ENCODE measurements around the gene ISL1. TPM values are rescaled to one million over a fixed set of nuclear protein-coding genes. Genes with fewer than 3 reads are reported as not detected.

The ISL1 gene
- total and polyA plus RNA-seq, 2 of the 4 experiments (the other 2 are of a cell fraction): under 0.01 TPM; not detected in 1

GRCh38 chr5:51378061-51378409 lies 5.2 kb upstream of the ISL1 start:
- POLR2A ChIA-PET (ENCODE audit: unreplicated experiment): no interaction called here
- H4K20me1 ChIP-seq (ENCODE audit: insufficient read depth, low read length): no peaks in the 10 kb centered on the region
- H3K4me2 ChIP-seq (ENCODE audit: low read depth, low read length): no peak overlapping the region
- BruUV-seq (replicated peaks): no TSS peak
- no peaks in the 10 kb centered on the region for H3K9me1 ChIP-seq (ENCODE audit: insufficient read depth, low read length)
- H3K23ac ChIP-seq (ENCODE audit: low read depth, low read length): no peak overlapping the region
- no peak overlapping the region for H4K91ac ChIP-seq (ENCODE audit: insufficient read depth, low read depth, low read length)
- H3K79me1 ChIP-seq (ENCODE audit: low read depth in 1 of 2, low read length in 2 of 2): no peaks in the 10 kb centered on the region
- H3K9ac ChIP-seq (ENCODE audit: low read depth, low read length): no peak overlapping the region
- TF ChIP-seq USF2 (IDR thresholded peaks at IDR 0.05; ENCODE audit: low read depth, low read length): no peak
- no peak for TF ChIP-seq CHD1 (IDR thresholded peaks at IDR 0.05; ENCODE audit: low read depth, low read length)
- no peak for TF ChIP-seq RFX5 (IDR thresholded peaks at IDR 0.05; ENCODE audit: low read depth, low read length)
- no peak for TF ChIP-seq CTCF (conservative IDR thresholded peaks at IDR 0.05; ENCODE audit: low read depth, low read length)
- no peak for TF ChIP-seq BHLHE40 (IDR thresholded peaks at IDR 0.05; ENCODE audit: low read depth, low read length)
- TF ChIP-seq NFE2L2 (IDR thresholded peaks at IDR 0.05; ENCODE audit: low read depth, low read length): no peak
- no peak overlapping the region for H2BK20ac ChIP-seq (ENCODE audit: low read depth, low read length)
- DNase-seq: no peak
- dilution Hi-C loops (cut with HindIII; ENCODE audit: low sequenced_read_pairs, unreplicated experiment): no loop called here
- no peak overlapping the region for H2BK5ac ChIP-seq (ENCODE audit: low read depth, low read length, poor library complexity, severe bottlenecking)
- H3K56ac ChIP-seq (ENCODE audit: extremely low read depth, insufficient read depth, low read length): no peak overlapping the region
- H2AK9ac ChIP-seq (replicated peaks; ENCODE audit: low read depth, low read length, poor library complexity): no peak overlapping the region
- no peak overlapping the region for H2AFZ ChIP-seq (replicated peaks; ENCODE audit: low read length, poor library complexity)
- no peak overlapping the region for H2AK5ac ChIP-seq (ENCODE audit: low read depth, low read length)
- CTCF ChIA-PET: no interaction called here
- no peaks in the 10 kb centered on the region for H3K4me1 ChIP-seq (ENCODE audit: control insufficient read depth, insufficient read depth, low read length)
- H3K14ac ChIP-seq (replicated peaks; ENCODE audit: low read depth, low read length): no peak overlapping the region
- H3K9me3 ChIP-seq (ENCODE audit: control insufficient read depth, insufficient read depth, low read length): no peaks in the 10 kb centered on the region; the same call in 1 of the 2 replicates
- no peak overlapping the region for H3K4ac ChIP-seq (ENCODE audit: low read depth, low read length)
- H4K5ac ChIP-seq (ENCODE audit: low read depth, low read length): no peak overlapping the region
- no peak overlapping the region for H3K4me3 ChIP-seq (ENCODE audit: insufficient read depth, low read depth, low read length)
- no peak for ATAC-seq (ENCODE audit: low read depth)
- H3K36me3 ChIP-seq (ENCODE audit: control insufficient read depth, insufficient read depth, low read length): no peaks in the 10 kb centered on the region
- no peak overlapping the region for H2BK120ac ChIP-seq (ENCODE audit: low read depth, low read length)
- no peak overlapping the region for H3K27ac ChIP-seq (ENCODE audit: insufficient read depth, low read length)
- no peak overlapping the region for H4K8ac ChIP-seq (ENCODE audit: low read depth in 2 of 2, low read length in 2 of 2)
- peaks cover 45% of the 10 kb centered on the region for H3K27me3 ChIP-seq (ENCODE audit: control insufficient read depth, insufficient read depth, low read length)
- no CpG with 5 or more reads among the region's 12 CpGs for WGBS, 2 experiments (ENCODE audit: extremely low coverage in 2 of 2, insufficient read length in 1 of 2)
- H2BK15ac ChIP-seq (ENCODE audit: low read depth, low read length): no peak overlapping the region
- intact Hi-C loops (cut with micrococcal nuclease): loop anchor here (5.0 kb wide), 1 partner anchor 979 kb away; no protein-coding TSS in a partner anchor
- no peak overlapping the region for H3K18ac ChIP-seq (ENCODE audit: low read depth, low read length)
- in situ Hi-C loops (cut with MboI; ENCODE audit: low sequenced_read_pairs): loop anchor here (25.0 kb wide), 1 partner anchor 1284 kb away; no protein-coding TSS in a partner anchor
